ENCODE data around the gene RASA1.

DNA sequence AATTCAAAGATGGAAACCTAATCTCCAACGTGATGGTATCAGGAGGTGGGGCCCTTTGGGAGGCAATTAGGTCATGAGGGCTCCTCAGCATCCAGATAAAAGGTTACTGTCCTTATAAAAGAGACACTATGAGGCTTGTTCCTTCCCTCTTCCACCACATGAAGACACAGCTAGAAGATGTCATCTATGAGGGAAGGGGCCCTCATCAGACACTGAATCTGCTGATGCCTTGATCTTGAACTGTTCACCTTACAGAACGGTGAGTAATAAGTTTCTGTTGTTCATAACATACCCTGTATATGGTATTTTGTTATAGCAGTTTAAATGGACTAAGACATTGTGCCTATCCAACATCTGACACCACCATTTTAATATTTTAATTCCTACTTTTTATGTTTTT, 164.8 kb downstream of the RASA1 start:
- TF ChIP-seq, protein P1, sequence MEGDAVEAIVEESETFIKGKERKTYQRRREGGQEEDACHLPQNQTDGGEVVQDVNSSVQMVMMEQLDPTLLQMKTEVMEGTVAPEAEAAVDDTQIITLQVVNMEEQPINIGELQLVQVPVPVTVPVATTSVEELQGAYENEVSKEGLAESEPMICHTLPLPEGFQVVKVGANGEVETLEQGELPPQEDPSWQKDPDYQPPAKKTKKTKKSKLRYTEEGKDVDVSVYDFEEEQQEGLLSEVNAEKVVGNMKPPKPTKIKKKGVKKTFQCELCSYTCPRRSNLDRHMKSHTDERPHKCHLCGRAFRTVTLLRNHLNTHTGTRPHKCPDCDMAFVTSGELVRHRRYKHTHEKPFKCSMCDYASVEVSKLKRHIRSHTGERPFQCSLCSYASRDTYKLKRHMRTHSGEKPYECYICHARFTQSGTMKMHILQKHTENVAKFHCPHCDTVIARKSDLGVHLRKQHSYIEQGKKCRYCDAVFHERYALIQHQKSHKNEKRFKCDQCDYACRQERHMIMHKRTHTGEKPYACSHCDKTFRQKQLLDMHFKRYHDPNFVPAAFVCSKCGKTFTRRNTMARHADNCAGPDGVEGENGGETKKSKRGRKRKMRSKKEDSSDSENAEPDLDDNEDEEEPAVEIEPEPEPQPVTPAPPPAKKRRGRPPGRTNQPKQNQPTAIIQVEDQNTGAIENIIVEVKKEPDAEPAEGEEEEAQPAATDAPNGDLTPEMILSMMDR (IDR thresholded peaks at IDR 0.05), result no peak
- TF ChIP-seq POLR2A (IDR thresholded peaks at IDR 0.05), result no peak
